HCT116 (cell line): ENCODE results near the gene AKR7A3. TPM values are rescaled to one million over a fixed set of nuclear protein-coding genes. Genes with fewer than 3 reads are reported as not detected.

Experiments
- ATAC-seq: fragments of 200-7000 bp; cut with Tn5 transposase; 2 replicates; pipeline ENCODE4 v1.9.1; 2020; ENCODE audit warnings: mild to moderate bottlenecking, moderate library complexity
- BruUV-seq: library from RNA; stranded (reverse); fragments of 400-500 nt; replicated peaks from 2 replicates; lab custom pipeline; 2021; lab: Mats Ljungman, UMichigan
- CTCF ChIA-PET: fragments of 300-600 bp; sonication (Branson Sonifier 250); formaldehyde crosslinking; loops from one replicate; lab custom pipeline; 2021; ENCODE audit warnings: antibody characterized with exemption; lab: Charles Lee
- POLR2A ChIA-PET: fragments of 300-600, 350-600 bp; sonication (Branson Sonifier 250); formaldehyde crosslinking; loops from one replicate; lab custom pipeline; 2021; ENCODE audit warnings: antibody characterized with exemption; lab: Charles Lee
- RAD21 ChIA-PET, 2 experiments: fragments of 300-600 bp; sonication (Branson Sonifier 250); formaldehyde crosslinking; loops; one replicate each; lab custom pipeline; 2023; ENCODE audit warnings: low total read pairs in 2 of 2; ENCODE audit not compliant: uncharacterized antibody in 2 of 2, unreplicated experiment in 2 of 2, low non-redundant PET in 1 of 2; lab: Charles Lee
- DNase-seq: peaks from one replicate; pipeline ENCODE4 v3.0.0-alpha.2; 2010; ENCODE audit warnings: low read depth, low spot score
- H2AFZ ChIP-seq: fragments of 200-600 bp; shearing (Covaris generic), sonication (generic); 2 replicates; pipeline ENCODE4 v1.6.1; 2017; ENCODE audit warnings: low read depth, mixed run types, mixed read lengths, antibody characterized with exemption, low read length; ENCODE audit not compliant: poor library complexity, severe bottlenecking
- H3K27ac ChIP-seq: 2 replicates; pipeline ENCODE4 v1.5.1; 2012; ENCODE audit warnings: low read depth, low read length
- H3K27me3 ChIP-seq: fragments of 200-600 bp; sonication (generic); 2 replicates; pipeline ENCODE4 v1.6.1; 2016; ENCODE audit warnings: mixed run types, low read length, mixed read lengths; ENCODE audit not compliant: insufficient read depth
- H3K36me3 ChIP-seq, 2 experiments: fragments of 200-500 bp in 1 of 2; fragments of 200-600 bp in 1 of 2; sonication (Bioruptor generic) in 1 of 2; sonication (generic) in 1 of 2; 2 replicates each; pipeline versions ENCODE4 v1.5.1 to v1.6.1; 2014 to 2016; ENCODE audit warnings: low read length in 2 of 2, inconsistent platforms in 1 of 2, mixed read lengths in 1 of 2, mixed run types in 1 of 2; ENCODE audit not compliant: insufficient read depth in 2 of 2, control insufficient read depth in 1 of 2
- H3K4me1 ChIP-seq, 2 experiments: fragments of 200-600 bp in 1 of 2; sonication (generic) in 1 of 2; 2 replicates each; pipeline versions ENCODE4 v1.5.1 to v1.6.1; 2012 to 2017; ENCODE audit warnings: low read length in 2 of 2, inconsistent platforms in 1 of 2, mild to moderate bottlenecking in 1 of 2, mixed read lengths in 1 of 2, mixed run types in 1 of 2, moderate library complexity in 1 of 2; ENCODE audit not compliant: insufficient read depth in 2 of 2, control insufficient read depth in 1 of 2
- H3K4me2 ChIP-seq: fragments of 200-600 bp; sonication (generic); 2 replicates; pipeline ENCODE4 v1.6.1; 2017; ENCODE audit warnings: mixed run types, low read length, mixed read lengths
- H3K4me3 ChIP-seq, 2 experiments: fragments of 200-600 bp in 1 of 2; sonication (generic) in 1 of 2; replicated peaks in 1 of 2; 2 replicates each; pipeline ENCODE4 v1.5.1; 2011 to 2016; ENCODE audit warnings: low read length in 2 of 2, control low read depth in 1 of 2, low read depth in 1 of 2, mild to moderate bottlenecking in 1 of 2, mixed read lengths in 1 of 2, mixed run types in 1 of 2
- H3K79me2 ChIP-seq: fragments of 200-600 bp; sonication (generic); 2 replicates; pipeline ENCODE4 v1.6.1; 2017; ENCODE audit warnings: mild to moderate bottlenecking, mixed run types, low read length, moderate library complexity, mixed read lengths; ENCODE audit not compliant: insufficient read depth
- H3K9ac ChIP-seq: fragments of 200-600 bp; sonication (generic); 2 replicates; pipeline ENCODE4 v1.6.1; 2016; ENCODE audit warnings: low read length, mixed read lengths
- H3K9me2 ChIP-seq: fragments of 200-600 bp; sonication (generic), shearing (Covaris generic); 2 replicates; pipeline ENCODE4 v1.6.1; 2017; ENCODE audit warnings: mixed run types, mild to moderate bottlenecking, moderate library complexity; ENCODE audit not compliant: insufficient read depth
- H3K9me3 ChIP-seq, 2 experiments: fragments of 200-500 bp in 1 of 2; fragments of 200-600 bp in 1 of 2; sonication (Bioruptor generic) in 1 of 2; sonication (generic) in 1 of 2; 2 replicates each; pipeline ENCODE4 v1.6.1; 2014 to 2017; ENCODE audit warnings: low read length in 2 of 2, mixed read lengths in 2 of 2, inconsistent platforms in 1 of 2, low read depth in 1 of 2, mild to moderate bottlenecking in 1 of 2, mixed run types in 1 of 2, moderate library complexity in 1 of 2; ENCODE audit not compliant: control insufficient read depth in 1 of 2, insufficient read depth in 1 of 2
- H4K20me1 ChIP-seq: fragments of 200-600 bp; sonication (generic), shearing (Covaris generic); 2 replicates; pipeline ENCODE4 v1.6.1; 2017; ENCODE audit warnings: mixed run types, mild to moderate bottlenecking, moderate library complexity; ENCODE audit not compliant: insufficient read depth
- CEBPB ChIP-seq: IDR thresholded peaks from 2 replicates; pipeline ENCODE4 v1.6.1; 2012; ENCODE audit warnings: low read depth
- EGR1 ChIP-seq: IDR thresholded peaks from 2 replicates; pipeline ENCODE4 v1.6.1; 2012; ENCODE audit warnings: low read depth
- EZH2phosphoT487 ChIP-seq: fragments of 200-600 bp; IDR thresholded peaks from 2 replicates; pipeline ENCODE4 v1.6.1; 2018; ENCODE audit warnings: antibody characterized with exemption, borderline replicate concordance
- JUND ChIP-seq: IDR thresholded peaks from 2 replicates; pipeline ENCODE4 v1.6.1; 2012
- POLR2AphosphoS5 ChIP-seq: IDR thresholded peaks from 2 replicates; pipeline ENCODE4 v1.6.1; 2011; ENCODE audit warnings: mild to moderate bottlenecking, low read depth, low read length, moderate library complexity
- RAD21 ChIP-seq: IDR thresholded peaks from 2 replicates; pipeline ENCODE4 v1.6.1; 2012; ENCODE audit warnings: low read depth, mild to moderate bottlenecking
- SIN3A ChIP-seq: IDR thresholded peaks from 2 replicates; pipeline ENCODE4 v1.6.1; 2012; ENCODE audit warnings: low read depth
- SP1 ChIP-seq: IDR thresholded peaks from 2 replicates; pipeline ENCODE4 v1.6.1; 2012; ENCODE audit warnings: low read depth
- SRF ChIP-seq: IDR thresholded peaks from 2 replicates; pipeline ENCODE4 v1.6.1; 2012; ENCODE audit warnings: low read depth
- TCF7L2 ChIP-seq: IDR thresholded peaks from 2 replicates; pipeline ENCODE4 v1.7.0; 2011; ENCODE audit warnings: borderline replicate concordance, inconsistent platforms; ENCODE audit not compliant: insufficient read depth, insufficient read length; ENCODE audit errors: extremely low read depth
- YY1 ChIP-seq: IDR thresholded peaks from 2 replicates; pipeline ENCODE4 v1.6.1; 2011; ENCODE audit warnings: low read length, low read depth, moderate library complexity, mild to moderate bottlenecking; ENCODE audit not compliant: insufficient replicate concordance; ENCODE audit errors: extremely low read depth
- ZFX ChIP-seq: fragments of 450-650 bp; IDR thresholded peaks from 2 replicates; pipeline ENCODE4 v1.6.1; 2017
- intact Hi-C: fragments of 100-400 bp; cut with micrococcal nuclease; formaldehyde crosslinking; loops from 2 replicates; pipeline ENCODE4 v1.10.0; 2022
- total RNA-seq: library from RNA; stranded (reverse); gene quantifications from one replicate; pipeline ENCODE4 v1.2.1, GENCODE V29; 2021; ENCODE audit not compliant: unreplicated experiment
- TF ChIP-seq, protein P1 (sequence below): IDR thresholded peaks from 2 replicates; pipeline ENCODE4 v1.6.1; 2012
- TF ChIP-seq, protein P2 (sequence below): IDR thresholded peaks from 2 replicates; pipeline ENCODE4 v1.6.1; 2012
- TF ChIP-seq, protein P3 (sequence below): IDR thresholded peaks from 2 replicates; pipeline ENCODE4 v1.6.1; 2011; ENCODE audit warnings: mild to moderate bottlenecking, low read length, moderate library complexity; ENCODE audit not compliant: insufficient replicate concordance; ENCODE audit errors: extremely low read depth

AKR7A3 gene
- total RNA-seq, 1 experiment from 2014 or later, result 1.7 TPM

DNA sequence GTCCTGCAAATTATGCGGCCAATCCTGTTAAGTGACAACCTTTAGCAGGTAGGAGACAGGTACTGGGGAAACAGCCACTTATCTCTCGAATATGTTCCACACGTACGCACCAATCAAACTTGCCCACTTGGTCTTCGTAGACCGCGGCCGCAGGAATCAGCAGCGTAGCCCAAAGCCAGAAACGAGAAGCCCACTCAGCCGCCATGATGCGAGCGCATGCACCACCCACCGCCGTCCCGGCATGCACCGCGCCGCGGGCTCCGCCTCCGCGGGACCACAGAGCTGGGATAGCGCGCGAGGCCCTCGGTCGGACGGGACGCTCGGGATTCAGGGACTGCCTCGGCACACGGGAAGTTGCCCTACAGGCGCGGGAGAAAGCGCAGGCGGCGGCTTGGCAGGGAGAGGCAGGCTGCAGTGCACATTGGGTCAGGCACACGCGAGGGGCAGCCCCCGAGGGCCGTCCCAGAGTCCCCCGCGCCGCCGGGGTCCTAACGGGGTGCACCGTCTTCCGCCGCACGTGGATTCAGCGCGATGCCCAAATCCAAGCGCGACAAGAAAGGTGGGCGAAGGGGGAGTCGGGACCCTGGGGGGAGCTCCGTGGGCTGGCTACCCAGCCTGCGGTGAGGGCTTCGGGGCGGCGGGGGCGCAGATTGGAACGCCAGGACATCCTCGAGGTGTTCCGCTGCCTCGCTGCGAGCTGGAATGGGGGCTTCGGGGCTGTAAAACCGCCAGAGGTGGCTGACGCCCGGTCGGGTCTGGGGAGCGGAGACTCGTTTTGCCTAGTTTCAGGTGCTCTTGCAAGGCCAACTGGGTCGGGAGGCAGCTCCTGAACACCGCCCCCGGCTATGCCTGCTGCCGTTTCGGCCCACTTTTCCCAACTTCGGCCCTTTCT lies 37.0 kb downstream of the AKR7A3 start, which contains the start of the genes EMC1 and MRTO4 (continued):
- TF ChIP-seq SP1, result peak; percentile 88
- no peak for TF ChIP-seq RAD21
- TF ChIP-seq, protein P1, sequence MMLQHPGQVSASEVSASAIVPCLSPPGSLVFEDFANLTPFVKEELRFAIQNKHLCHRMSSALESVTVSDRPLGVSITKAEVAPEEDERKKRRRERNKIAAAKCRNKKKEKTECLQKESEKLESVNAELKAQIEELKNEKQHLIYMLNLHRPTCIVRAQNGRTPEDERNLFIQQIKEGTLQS, result no peak
- no peak for TF ChIP-seq CEBPB
- TF ChIP-seq EZH2phosphoT487, result no peak
- TF ChIP-seq, all 23 proteins: peak for 9

DNA sequence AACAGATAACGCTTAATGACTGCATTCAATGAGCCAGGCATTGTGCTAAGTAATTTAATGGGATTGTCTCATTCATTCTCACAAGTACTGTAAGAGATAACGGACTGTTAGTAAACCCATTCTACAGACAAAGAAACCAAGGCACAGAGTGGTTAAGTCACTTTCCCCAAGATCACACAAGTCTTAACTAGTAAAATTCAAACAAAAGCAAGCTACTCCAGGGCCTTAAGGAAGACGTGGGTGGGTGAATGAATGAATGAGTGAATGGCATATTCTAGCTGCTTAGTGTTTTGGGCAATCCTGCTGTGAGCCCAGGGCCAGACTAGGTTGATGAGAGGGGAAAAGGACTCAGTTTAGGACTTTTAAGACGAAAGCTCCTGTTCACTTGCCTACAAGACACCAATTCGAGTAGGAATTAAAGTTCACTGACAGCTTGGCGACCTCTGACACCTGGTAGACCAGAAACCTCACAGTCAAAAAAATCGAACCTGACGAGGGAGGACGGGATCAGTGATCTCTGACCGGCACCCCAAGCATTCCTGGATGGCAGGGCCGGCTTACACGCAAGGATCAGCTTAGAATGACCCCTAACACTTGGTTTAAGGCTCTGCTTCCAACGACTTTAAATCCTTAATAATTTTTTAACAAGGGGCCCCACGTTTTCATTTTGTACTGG lies 37.8 kb downstream of the AKR7A3 start:
- peak overlapping the region; percentile 18 for H2AFZ ChIP-seq
- peak overlapping the region; percentile 98 for H3K27ac ChIP-seq
- ChIA-PET POLR2A (interaction anchor here (1.0 to 1.6 kb wide), 2 partner anchors 11 to 38 kb away, joined by 3 to 7 read pairs; no protein-coding TSS in a partner anchor), RAD21 (no interaction called here), CTCF (no interaction called here)
- TSS peak; percentile 83 for BruUV-seq
- ATAC-seq, result peak; percentile 6; the same call in 1 of the 2 replicates
- H3K79me2 ChIP-seq, result peaks cover 100% of the 10 kb centered on the region
- H3K27me3 ChIP-seq, result no peaks in the 10 kb centered on the region
- peaks cover 6 to 22% of the 10 kb centered on the region in 2 experiments; a peak in 3 of 4 replicates for H3K36me3 ChIP-seq
- peaks cover 17 to 22% of the 10 kb centered on the region in 2 experiments for H3K4me1 ChIP-seq
- DNase-seq, result no peak
- no peaks in the 10 kb centered on the region for H3K9me3 ChIP-seq
- H4K20me1 ChIP-seq, result peaks cover 17% of the 10 kb centered on the region; the same call in 1 of the 2 replicates
- no peaks in the 10 kb centered on the region for H3K9me2 ChIP-seq
- H3K4me2 ChIP-seq, result peak overlapping the region; percentile 84
- intact Hi-C loops, result loop anchor here (5.0 kb wide), 1 partner anchor 397 kb away; no protein-coding TSS in a partner anchor
- H3K9ac ChIP-seq, result peak overlapping the region; percentile 97
- H3K4me3 ChIP-seq, result peak overlapping the region; percentile 100
- TF ChIP-seq CEBPB (no peak), RAD21 (no peak), EZH2phosphoT487 (no peak), POLR2AphosphoS5 (no peak), YY1 (no peak), EGR1 (no peak), SIN3A (no peak), SP1 (no peak), JUND (no peak), ZFX (no peak), TCF7L2 (no peak), SRF (no peak)
- TF ChIP-seq, protein P2, sequence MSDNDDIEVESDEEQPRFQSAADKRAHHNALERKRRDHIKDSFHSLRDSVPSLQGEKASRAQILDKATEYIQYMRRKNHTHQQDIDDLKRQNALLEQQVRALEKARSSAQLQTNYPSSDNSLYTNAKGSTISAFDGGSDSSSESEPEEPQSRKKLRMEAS, result no peak
- TF ChIP-seq, protein P3, sequence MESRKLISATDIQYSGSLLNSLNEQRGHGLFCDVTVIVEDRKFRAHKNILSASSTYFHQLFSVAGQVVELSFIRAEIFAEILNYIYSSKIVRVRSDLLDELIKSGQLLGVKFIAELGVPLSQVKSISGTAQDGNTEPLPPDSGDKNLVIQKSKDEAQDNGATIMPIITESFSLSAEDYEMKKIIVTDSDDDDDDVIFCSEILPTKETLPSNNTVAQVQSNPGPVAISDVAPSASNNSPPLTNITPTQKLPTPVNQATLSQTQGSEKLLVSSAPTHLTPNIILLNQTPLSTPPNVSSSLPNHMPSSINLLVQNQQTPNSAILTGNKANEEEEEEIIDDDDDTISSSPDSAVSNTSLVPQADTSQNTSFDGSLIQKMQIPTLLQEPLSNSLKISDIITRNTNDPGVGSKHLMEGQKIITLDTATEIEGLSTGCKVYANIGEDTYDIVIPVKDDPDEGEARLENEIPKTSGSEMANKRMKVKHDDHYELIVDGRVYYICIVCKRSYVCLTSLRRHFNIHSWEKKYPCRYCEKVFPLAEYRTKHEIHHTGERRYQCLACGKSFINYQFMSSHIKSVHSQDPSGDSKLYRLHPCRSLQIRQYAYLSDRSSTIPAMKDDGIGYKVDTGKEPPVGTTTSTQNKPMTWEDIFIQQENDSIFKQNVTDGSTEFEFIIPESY, result no peak
- TF ChIP-seq, all 23 proteins: peak for 0
